Left kidney (tissue), 2 donors: Measurements from ENCODE around the gene CUTC. TPM values are rescaled to one million over a fixed set of nuclear protein-coding genes. Genes with fewer than 3 reads are reported as not detected.

Experiments
- DNase-seq: peaks from one replicate; pipeline ENCODE4 v3.0.0-alpha.2; 2013
- polyA plus RNA-seq: library from polyadenylated mRNA; unstranded; fragments of 120-200 nt; gene quantifications from one replicate; pipeline ENCODE4 v1.2.1, GENCODE V29; 2013; ENCODE audit not compliant: insufficient read length

The CUTC gene
- polyA plus RNA-seq, 1 donor, result 27.5 TPM

DNA sequence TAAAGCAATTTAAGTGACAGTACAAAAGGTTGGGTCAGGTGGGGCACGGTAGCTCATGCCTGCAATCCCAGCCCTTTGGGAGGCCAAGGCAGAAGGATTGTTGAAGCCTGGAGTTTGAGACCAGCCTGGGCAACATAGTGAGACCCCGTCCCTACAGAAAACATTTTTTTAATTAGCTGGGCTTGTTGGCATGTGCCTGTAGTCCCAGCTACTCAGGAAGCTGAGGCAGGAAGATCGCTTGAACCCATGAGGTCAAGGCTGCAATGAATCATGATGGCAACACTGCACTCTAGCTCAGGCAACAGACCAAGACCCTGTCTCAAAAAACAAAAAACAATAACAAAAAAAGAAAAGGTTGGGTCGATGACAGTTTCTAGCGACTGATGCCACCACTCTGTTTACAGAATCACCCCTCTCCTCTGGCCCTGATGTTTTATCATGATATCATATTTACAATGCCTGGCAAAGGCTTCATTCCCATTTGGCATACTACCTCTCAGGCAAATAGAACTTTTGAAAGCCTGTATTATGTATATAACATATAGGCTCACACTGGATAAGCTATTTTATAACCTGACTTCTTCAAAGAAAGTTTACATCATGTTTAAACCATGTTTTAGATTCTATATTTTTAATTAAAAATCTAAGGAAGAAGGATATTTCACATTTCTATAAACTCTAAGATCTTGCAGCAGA, 49.8 kb downstream of the CUTC start:
- no peak for DNase-seq

DNA sequence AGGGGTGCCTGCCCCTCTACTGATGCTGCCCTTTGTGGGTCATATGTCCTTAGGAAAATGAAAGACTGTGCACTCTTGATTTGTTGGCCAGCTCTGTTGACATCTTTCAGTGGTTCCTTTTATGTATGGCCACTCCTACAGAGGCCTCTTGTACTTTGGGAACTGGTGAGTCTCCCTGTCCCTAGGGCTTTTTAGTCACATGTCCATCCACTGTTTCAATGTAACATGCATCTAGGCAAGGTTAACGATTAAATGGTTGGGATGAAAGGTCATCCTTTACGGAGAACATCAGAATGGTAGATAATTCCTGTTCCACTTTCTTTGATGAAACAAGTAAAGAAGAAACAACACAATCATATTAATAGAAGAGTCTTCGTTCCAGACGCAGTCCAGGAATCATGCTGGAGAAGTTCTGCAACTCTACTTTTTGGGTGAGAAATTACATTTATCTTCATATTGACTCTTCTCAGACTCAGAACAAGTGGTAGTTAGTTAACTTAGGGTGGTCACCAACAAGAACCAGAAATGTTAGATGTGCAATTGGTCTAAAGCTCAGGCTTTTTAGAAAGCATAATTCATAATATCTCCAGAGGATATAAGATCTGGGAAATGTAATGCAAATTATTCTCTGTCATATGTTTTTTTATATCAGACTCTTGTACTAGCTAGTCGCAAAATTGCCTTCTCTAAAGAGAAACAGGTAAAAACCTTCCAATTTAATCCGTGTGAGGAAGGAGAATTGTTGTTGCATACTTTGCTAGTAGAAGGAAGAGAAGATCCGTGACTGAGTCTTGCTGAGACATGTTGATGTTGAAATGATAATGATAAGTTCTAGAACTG, 50.6 kb downstream of the CUTC start, which contains the start of gene ABCC2:
ABCC2 (plus strand) TSS at position 194 of the 840 bp plus-strand sequence; CDS start at position 399, 205 bp downstream.
- DNase-seq, result no peak

DNA sequence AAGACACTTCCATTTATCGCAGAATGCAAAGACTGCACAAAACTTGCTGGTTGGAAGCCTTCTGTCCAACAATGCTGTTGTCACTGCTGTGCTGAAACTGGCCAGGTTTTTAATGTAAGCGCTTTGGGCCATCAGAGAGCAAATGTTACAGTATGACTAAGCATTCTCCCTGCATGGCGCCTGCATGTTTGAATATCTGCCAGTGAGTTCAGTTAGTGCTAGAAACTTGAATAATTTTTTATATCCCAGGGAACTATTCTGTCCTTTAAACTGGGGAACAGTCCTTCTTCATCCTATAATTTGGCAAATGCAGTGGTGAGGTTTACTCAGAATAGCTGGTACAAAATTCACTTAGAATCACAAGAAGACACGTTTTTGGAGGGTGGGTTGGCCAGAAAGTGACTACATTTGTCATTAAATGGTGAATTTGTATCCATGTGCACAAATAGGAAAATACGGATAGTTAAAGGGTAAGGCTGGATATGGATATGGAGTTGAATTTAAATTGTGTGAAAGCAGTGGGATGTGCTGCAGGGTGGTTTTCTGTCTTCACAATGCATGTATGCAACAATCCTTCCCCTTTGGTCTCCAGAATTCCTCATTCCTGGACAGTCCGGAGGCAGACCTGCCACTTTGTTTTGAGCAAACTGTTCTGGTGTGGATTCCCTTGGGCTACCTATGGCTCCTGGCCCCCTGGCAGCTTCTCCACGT, 52.1 kb downstream of the CUTC start:
- no peak for DNase-seq

DNA sequence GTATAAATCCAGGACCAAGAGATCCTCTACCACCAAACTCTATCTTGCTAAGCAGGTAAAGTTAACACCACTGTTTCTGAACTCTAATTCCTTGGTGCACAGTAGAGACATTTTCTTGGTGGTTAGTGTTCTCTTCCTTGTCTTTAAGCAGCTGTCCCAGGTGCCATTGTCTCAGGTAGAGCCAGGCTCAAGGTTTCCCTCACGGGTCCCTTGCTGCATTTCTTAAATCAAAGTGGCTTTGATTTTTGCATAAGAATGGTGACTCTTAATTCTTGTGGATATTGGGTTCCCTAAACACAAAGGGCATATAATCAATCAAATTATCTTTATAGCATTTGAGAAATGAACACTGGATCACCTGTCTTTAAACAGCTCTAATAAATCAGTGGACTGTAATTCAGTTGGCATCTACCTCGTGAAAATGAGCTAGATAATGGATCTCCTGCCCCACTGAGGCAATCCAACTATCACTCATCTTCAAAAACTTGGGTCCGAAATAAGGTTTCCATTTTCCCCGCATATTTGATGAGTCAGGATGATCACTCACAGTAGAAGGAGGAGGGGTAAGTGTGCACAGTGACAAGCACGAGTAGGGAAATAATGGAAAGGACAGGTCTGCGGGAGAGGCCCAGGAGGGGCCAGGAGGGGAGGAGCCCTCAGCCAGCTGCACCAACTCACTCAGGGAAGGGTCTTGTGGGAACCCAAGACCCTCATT, 52.9 kb downstream of the CUTC start:
- DNase-seq, result no peak

DNA sequence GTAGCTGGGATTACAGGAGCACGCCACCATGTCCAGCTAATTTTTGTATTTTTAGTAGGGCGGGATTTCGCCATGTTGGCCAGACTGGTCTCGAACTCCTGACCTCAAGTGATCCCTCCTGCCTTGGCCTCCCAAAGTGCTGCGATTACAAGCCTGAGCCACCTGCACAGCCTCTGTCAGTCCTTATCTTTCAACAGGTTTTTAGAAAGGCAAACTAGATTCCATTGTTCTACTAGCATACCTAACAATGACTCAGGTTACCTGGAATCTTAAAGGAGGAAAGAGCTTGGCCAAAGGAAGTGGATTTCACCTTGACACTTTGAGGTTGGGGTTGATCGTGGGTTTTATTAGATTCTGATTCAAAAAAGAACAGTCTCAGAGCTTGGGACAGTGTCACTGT, 53.6 kb downstream of the CUTC start:
- DNase-seq, result no peak

DNA sequence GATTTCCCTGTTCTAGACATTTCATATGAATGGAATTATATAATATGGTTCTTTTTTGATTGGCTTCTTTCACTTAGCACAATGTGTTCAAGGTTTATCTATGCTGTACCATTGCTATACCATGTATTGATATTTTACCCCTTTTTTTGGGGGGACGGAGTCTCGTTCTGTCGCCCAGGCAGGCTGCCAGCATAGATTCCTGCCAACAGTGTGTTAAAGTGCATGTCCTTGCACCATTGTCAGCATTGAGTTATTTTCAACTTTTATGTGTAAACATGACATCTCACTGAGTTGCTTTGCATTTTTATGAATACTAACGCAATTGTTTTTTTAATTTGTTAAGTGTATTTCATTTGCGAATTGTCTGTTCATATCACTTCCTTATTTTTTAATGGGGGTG, 55.3 kb downstream of the CUTC start:
- DNase-seq, result no peak

DNA sequence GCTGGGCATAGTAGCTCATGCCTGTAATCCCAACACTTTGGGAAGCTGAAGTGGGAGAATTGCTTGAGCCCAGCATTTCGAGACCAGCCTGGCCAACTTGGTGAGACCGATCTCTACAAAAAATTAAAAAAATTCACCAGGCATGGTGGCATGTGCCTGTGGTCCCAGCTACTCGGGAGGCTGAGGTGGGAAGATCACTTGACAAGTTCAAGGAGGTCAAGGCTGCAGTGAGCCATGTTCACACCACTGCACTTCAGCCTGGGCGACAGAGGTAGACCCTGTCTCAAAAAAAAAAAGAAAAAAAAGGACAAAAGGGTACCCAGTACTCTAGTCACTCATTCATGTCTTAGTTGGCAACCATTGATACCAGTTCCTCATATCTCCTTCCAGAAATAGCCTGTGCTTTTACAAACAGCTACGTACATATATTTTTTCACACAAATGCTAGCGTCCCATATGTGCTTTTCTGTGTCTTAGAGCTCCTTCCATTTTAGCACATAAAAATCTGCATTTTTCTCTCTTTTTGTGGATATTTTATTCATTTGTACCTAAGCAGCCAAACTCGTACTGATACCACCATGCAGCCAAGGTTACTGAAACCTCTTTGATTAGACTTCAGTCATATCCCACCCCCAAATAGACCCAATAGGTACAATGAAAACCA, 55.9 kb downstream of the CUTC start:
- no peak for DNase-seq

DNA sequence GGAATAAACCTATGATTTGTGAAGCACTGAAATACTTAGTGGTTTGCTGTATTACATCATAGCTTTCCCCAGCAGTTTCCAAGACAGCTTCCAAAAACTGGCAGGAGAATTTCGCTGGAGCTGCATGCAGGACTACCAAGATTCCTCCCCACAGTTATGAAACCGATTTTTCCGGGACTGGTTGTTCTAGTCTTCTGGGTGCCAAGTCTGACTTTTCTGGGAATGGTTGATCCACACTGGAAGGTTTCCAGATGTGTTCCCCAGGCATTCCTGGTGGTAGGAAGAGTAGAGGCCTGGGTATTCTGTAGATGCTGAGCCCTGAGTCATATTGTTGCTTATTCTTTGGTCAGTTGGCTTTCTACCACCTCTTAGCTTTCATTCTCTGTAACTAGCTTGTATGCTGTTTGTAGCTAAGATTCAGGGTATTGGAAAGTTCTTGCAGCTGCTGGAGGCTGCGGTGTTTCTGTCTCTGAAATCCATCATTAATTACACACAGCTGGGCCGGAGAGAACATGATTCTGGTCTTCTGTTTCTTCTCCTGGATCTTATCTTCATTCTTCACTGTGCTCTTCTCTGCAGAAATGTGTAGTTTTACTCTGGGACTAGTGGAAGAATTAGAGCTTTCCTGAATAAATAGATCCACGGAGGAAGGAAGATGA, 56.7 kb downstream of the CUTC start:
- no peak for DNase-seq

DNA sequence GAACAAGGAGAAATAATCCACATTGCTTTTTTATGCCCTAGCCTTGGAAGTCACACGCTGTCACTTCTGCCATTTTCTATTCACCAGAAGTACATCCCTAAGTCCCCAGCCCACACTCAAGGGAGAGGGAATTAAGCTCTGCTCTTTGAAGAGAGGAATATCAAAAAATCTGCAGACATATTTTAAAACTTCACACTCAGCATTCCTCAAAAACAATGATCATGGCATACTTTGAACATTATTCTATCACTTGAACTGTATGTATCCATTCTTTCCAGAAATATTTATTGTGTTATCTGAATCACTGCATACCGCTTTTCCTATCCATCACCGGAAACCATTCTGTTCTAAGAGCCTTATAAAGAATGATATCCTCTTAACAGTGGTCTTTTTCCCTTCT, 59.8 kb downstream of the CUTC start:
- DNase-seq, result no peak

DNA sequence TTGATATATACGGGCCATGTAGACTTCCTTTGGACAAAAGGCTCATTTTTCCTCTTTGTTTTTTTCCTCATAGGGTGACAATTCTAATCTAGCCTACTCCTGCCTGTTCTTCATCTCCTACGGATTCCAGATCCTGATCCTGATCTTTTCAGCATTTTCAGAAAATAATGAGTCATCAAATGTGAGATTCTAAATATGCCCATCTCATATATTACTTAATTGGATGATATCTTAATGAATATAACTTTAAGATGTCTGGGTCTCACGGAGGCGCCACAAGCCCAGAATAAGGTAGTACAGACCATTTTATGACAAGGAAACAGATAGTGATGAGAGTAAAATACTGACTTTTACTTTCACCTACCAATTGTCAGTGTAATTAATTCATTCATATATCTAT, 61.8 kb downstream of the CUTC start:
- no peak for DNase-seq

DNA sequence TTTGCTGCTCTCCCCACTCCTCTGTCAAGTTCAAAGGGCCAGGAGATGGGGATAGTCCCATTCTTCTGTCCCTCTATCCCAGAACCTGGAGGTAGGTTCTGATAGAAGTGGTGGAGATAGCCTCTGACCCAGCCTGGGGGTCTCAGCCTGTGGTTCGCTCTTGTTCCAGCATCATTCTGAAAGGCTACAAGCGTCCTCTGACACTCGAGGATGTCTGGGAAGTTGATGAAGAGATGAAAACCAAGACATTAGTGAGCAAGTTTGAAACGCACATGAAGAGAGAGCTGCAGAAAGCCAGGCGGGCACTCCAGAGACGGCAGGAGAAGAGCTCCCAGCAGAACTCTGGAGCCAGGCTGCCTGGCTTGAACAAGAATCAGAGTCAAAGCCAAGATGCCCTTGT, 64.9 kb downstream of the CUTC start:
- DNase-seq, result no peak

DNA sequence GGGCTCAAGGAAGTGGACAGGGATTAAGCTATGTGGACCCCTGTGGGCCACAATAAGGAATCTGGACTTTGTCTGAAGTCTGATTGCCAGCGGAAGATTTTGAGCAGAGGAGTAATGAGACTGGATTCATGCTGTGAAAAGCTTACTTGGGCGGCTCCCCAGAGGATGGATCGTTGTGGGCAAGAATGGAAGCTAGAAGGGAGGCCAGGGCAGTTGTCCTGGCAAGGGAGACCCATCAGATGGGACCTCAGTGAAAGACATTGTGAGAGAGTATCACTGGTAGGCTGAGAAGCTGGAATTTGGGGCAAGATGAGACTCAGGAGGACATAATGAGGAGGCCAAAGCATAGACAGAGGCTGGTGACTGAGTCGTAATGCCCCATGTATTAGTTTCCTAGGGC, 66.0 kb downstream of the CUTC start:
- DNase-seq, result no peak

DNA sequence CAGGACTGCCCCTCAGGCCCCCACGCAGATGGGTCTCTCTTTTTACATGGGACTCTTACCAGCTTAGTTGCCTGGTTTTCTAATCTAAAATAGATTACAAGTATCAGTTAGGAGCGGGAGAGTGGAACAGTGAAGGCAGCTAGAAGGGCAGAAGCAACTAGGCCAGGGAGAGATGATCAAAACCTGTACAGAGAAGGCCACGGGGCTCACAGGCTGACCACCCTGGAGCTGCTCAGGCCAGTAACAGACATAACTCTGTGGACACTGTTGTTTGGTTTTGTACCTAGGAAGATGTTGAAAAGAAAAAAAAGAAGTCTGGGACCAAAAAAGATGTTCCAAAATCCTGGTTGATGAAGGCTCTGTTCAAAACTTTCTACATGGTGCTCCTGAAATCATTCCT, 66.9 kb downstream of the CUTC start:
- DNase-seq, result no peak

DNA sequence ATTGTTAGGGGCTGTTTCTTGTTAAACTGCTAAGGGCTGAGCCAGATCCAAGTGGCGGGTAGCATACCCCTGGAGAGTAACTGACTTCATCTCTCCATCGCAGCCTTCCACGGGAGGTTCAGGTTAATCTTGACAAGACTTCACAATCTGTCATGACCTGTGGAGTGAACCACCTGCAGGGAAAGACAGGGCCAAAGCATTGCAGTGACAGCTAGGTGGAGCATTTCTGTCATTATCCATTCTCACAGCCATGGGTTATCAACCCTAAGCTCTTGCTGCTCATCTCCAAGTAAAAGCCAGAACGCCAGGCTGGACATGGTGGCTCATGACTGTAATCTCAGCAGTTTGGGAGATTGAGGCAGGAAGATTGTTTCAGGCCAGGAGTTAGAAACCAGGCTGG, 67.6 kb downstream of the CUTC start:
- DNase-seq, result no peak

DNA sequence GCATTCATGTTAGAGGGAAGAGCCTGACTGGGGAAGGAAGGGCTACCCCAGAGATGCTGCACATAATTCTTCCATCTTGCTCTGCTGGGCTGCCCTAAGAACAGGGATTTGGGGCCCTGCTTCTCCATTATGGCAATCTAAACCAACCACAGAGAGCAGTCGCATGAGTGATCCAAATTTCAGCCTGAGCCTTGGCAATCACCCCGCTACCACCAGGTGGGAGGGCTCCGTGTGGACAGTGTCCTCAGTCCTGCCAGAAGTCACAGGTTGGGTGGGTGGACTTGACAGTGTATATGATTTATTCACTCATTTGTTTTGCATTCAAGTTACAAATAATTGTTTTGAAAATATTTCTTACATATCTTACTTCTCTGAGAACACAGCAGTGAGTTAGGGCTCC, 72.4 kb downstream of the CUTC start:
- DNase-seq, result no peak

DNA sequence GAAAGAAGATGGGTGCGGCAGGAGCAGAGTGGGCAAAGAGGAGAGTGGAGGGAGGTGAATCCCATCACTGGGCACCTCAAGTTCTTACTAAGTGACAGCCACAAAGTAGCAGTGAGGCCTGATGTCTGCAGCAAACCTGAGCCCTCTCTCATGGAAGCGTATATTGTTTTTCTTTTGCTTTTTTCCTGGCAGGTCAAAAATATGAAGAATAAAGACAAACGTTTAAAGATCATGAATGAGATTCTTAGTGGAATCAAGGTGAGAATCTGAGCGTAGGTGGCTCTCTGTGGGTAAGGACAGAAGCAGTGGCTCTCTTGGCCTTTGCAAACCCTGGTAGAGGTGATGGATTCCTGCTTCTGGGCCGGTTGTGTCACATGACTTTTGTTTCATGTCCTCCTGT, 73.2 kb downstream of the CUTC start:
- DNase-seq, result no peak

Other genes starting within 250 kb of the CUTC start
- gene NKX2-3, start 199.3 kb upstream of the CUTC start, polyA plus RNA-seq, result not detected
- 45.7 TPM for gene SLC25A28, start 111.8 kb upstream of the CUTC start, polyA plus RNA-seq
- 22.6 TPM for gene ENTPD7, start 72.7 kb upstream of the CUTC start, polyA plus RNA-seq
- gene COX15, start 107 bp upstream of the CUTC start, polyA plus RNA-seq, result 73.8 TPM
- gene ABCC2, start 50.4 kb downstream of the CUTC start, polyA plus RNA-seq, result 15.2 TPM